MCF 10A (cell line): Measurements from ENCODE around the gene ARSG. TPM values are rescaled to one million over a fixed set of nuclear protein-coding genes. Genes with fewer than 3 reads are reported as not detected.
"Not testable (repeated sequence)": the region's sequence is repeated elsewhere in the genome, so short reads cannot be mapped to it uniquely, and the experiment has no call there.

Source experiments
- BruUV-seq: library from RNA; stranded (reverse); fragments of 400-500 nt; replicated peaks from 2 replicates; lab custom pipeline; 2021; lab: Mats Ljungman, UMichigan
- CTCF ChIA-PET: fragments of 300-600 bp; sonication (Branson Sonifier 250); formaldehyde crosslinking; extraction: SDS; loops from one replicate; lab custom pipeline; 2021; ENCODE audit warnings: antibody characterized with exemption, inconsistent platforms; lab: Yijun Ruan, JAX
- POLR2A ChIA-PET: fragments of 300-600, 350-650 bp; sonication (Branson Sonifier 250); formaldehyde crosslinking; extraction: SDS; loops from one replicate; lab custom pipeline; 2020; ENCODE audit warnings: antibody characterized with exemption, inconsistent platforms; lab: Yijun Ruan, JAX
- DNase-seq: peaks from one replicate; pipeline ENCODE4 v3.0.0-alpha.2; 2018; ENCODE audit not compliant: unreplicated experiment
- H3K27ac Mint-ChIP-seq: one replicate; pipeline ENCODE4 v1.8.0; 2022; ENCODE audit warnings: mild to moderate bottlenecking, low read depth, mixed read lengths; ENCODE audit not compliant: unreplicated experiment
- H3K27me3 Mint-ChIP-seq: one replicate; pipeline ENCODE4 v1.8.0; 2022; ENCODE audit warnings: mixed read lengths; ENCODE audit not compliant: insufficient read depth, unreplicated experiment
- H3K36me3 Mint-ChIP-seq: one replicate; pipeline ENCODE4 v1.8.0; 2022; ENCODE audit warnings: mild to moderate bottlenecking, moderate library complexity, mixed read lengths; ENCODE audit not compliant: insufficient read depth, unreplicated experiment
- H3K4me1 Mint-ChIP-seq: one replicate; pipeline ENCODE4 v1.8.0; 2022; ENCODE audit warnings: mixed read lengths; ENCODE audit not compliant: insufficient read depth, unreplicated experiment
- H3K4me3 Mint-ChIP-seq: one replicate; pipeline ENCODE4 v1.8.0; 2022; ENCODE audit warnings: mild to moderate bottlenecking, moderate library complexity, mixed read lengths; ENCODE audit not compliant: unreplicated experiment
- H3K9me3 Mint-ChIP-seq: one replicate; pipeline ENCODE4 v1.8.0; 2022; ENCODE audit warnings: mixed read lengths; ENCODE audit not compliant: unreplicated experiment
- intact Hi-C: fragments of 100-400 bp; cut with micrococcal nuclease; formaldehyde crosslinking; loops from 2 replicates; pipeline ENCODE4 v1.14.1; 2022
- total RNA-seq: library from RNA; stranded (reverse); gene quantifications from 2 replicates; pipeline ENCODE4 v1.2.3, GENCODE V29; 2022
- TF ChIP-seq, protein P1 (sequence below): fragments of 200-600 bp; IDR thresholded peaks from one replicate; pipeline ENCODE4 v1.8.0; 2022; ENCODE audit warnings: antibody characterized with exemption, mild to moderate bottlenecking; ENCODE audit not compliant: unreplicated experiment

Gene ARSG
- total RNA-seq, 1 experiment from 2014 or later: 5.9 TPM

GRCh38 chr17:68399638-68400403 lies 108.5 kb downstream of the ARSG start:
- no peaks in the 10 kb centered on the region for H3K4me1 Mint-ChIP-seq
- CTCF ChIA-PET: interaction anchor here (0.5 to 1.9 kb wide), 18 partner anchors 10 to 228 kb away, joined by 3 to 10 read pairs (median 4); no protein-coding TSS in a partner anchor
- BruUV-seq: no TSS peak
- intact Hi-C loops: loop anchor here (1.0 kb wide), 3 partner anchors 36 to 137 kb away; no protein-coding TSS in a partner anchor
- TF ChIP-seq, protein P1, sequence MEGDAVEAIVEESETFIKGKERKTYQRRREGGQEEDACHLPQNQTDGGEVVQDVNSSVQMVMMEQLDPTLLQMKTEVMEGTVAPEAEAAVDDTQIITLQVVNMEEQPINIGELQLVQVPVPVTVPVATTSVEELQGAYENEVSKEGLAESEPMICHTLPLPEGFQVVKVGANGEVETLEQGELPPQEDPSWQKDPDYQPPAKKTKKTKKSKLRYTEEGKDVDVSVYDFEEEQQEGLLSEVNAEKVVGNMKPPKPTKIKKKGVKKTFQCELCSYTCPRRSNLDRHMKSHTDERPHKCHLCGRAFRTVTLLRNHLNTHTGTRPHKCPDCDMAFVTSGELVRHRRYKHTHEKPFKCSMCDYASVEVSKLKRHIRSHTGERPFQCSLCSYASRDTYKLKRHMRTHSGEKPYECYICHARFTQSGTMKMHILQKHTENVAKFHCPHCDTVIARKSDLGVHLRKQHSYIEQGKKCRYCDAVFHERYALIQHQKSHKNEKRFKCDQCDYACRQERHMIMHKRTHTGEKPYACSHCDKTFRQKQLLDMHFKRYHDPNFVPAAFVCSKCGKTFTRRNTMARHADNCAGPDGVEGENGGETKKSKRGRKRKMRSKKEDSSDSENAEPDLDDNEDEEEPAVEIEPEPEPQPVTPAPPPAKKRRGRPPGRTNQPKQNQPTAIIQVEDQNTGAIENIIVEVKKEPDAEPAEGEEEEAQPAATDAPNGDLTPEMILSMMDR: no peak
- H3K9me3 Mint-ChIP-seq: no peaks in the 10 kb centered on the region
- DNase-seq: no peak
- H3K27me3 Mint-ChIP-seq: no peaks in the 10 kb centered on the region
- no peak overlapping the region for H3K4me3 Mint-ChIP-seq
- no peaks in the 10 kb centered on the region for H3K36me3 Mint-ChIP-seq
- POLR2A ChIA-PET: interaction anchor here (0.6 kb wide), 1 partner anchor 47 kb away, joined by 5 read pairs; no protein-coding TSS in a partner anchor
- H3K27ac Mint-ChIP-seq: no peak overlapping the region

GRCh38 chr17:68400404-68400735 lies 109.1 kb downstream of the ARSG start:
- CTCF ChIA-PET: interaction anchor here (0.8 to 1.4 kb wide), 6 partner anchors 16 to 139 kb away, joined by 3 to 4 read pairs (median 3); no protein-coding TSS in a partner anchor
- H3K36me3 Mint-ChIP-seq: no peaks in the 10 kb centered on the region
- DNase-seq: no peak
- BruUV-seq: no TSS peak
- POLR2A ChIA-PET: no interaction called here
- TF ChIP-seq, protein P1: no peak
- H3K27me3 Mint-ChIP-seq: no peaks in the 10 kb centered on the region
- no peaks in the 10 kb centered on the region for H3K9me3 Mint-ChIP-seq
- no peaks in the 10 kb centered on the region for H3K4me1 Mint-ChIP-seq
- intact Hi-C loops: no loop called here
- no peak overlapping the region for H3K4me3 Mint-ChIP-seq
- no peak overlapping the region for H3K27ac Mint-ChIP-seq

GRCh38 chr17:68401288-68401687 lies 110.0 kb downstream of the ARSG start:
- Mint-ChIP-seq H3K4me1 (no peaks in the 10 kb centered on the region), H3K27ac (no peak overlapping the region), H3K9me3 (no peaks in the 10 kb centered on the region), H3K36me3 (no peaks in the 10 kb centered on the region), H3K27me3 (no peaks in the 10 kb centered on the region), H3K4me3 (no peak overlapping the region)
- POLR2A ChIA-PET: no interaction called here
- intact Hi-C loops: no loop called here
- no peak for DNase-seq
- BruUV-seq: no TSS peak
- TF ChIP-seq, protein P1: no peak
- CTCF ChIA-PET: interaction anchor here (1.1 to 1.4 kb wide), 3 partner anchors 24 to 140 kb away, joined by 3 to 4 read pairs (median 3); no protein-coding TSS in a partner anchor

DNA sequence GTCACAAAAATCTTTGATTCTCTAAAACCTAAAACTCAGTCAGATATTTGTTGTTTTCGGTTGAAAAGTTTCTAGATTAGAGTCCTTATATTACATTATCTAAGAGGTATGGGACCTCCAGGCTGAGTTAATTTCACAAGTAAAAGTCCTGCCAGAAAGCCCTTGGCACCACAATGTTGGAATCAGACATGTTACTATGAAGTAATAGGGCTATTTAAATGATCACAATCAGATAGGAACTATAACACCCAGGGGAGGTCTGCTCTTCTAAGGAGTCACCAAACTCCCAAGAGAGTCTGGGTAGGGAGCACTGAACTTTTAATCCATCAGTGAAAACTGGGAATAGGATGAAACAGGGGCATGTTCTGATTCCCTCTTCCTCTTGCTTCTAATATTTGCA lies 111.8 kb downstream of the ARSG start:
- POLR2A ChIA-PET: no interaction called here
- BruUV-seq: no TSS peak
- no peak for DNase-seq
- Mint-ChIP-seq H3K27me3 (no peaks in the 10 kb centered on the region), H3K27ac (no peak overlapping the region), H3K4me1 (no peaks in the 10 kb centered on the region), H3K4me3 (no peak overlapping the region), H3K9me3 (peaks cover 11% of the 10 kb centered on the region), H3K36me3 (no peaks in the 10 kb centered on the region)
- CTCF ChIA-PET: interaction anchor here (0.6 kb wide), 1 partner anchor 27 kb away, joined by 5 read pairs; no protein-coding TSS in a partner anchor
- TF ChIP-seq, protein P1: no peak
- intact Hi-C loops: no loop called here

GRCh38 chr17:68403837-68404236 lies 112.5 kb downstream of the ARSG start:
- intact Hi-C loops, BruUV-seq, CTCF ChIA-PET, H3K27me3 Mint-ChIP-seq, H3K4me3 Mint-ChIP-seq, POLR2A ChIA-PET, H3K4me1 Mint-ChIP-seq, H3K36me3 Mint-ChIP-seq, DNase-seq, H3K27ac Mint-ChIP-seq: not testable (repeated sequence)
- peaks cover 11% of the 10 kb centered on the region for H3K9me3 Mint-ChIP-seq

- BruUV-seq, H3K4me3 Mint-ChIP-seq, intact Hi-C loops, POLR2A ChIA-PET, H3K27ac Mint-ChIP-seq, H3K36me3 Mint-ChIP-seq, H3K4me1 Mint-ChIP-seq, DNase-seq, H3K27me3 Mint-ChIP-seq: not testable (repeated sequence)
- CTCF ChIA-PET: interaction anchor here (0.6 kb wide), 1 partner anchor 316 kb away, joined by 5 read pairs; no protein-coding TSS in a partner anchor
- peaks cover 11% of the 10 kb centered on the region for H3K9me3 Mint-ChIP-seq
Measured at GRCh38 chr17:68407656-68408055, 116.4 kb downstream of the ARSG start.
